HepG2 (cell line): ENCODE data around the gene LAMB3.

Source experiments
- EP300 ChIP-seq, 3 experiments: sonication (generic) in 1 of 3; formaldehyde crosslinking in 1 of 3; IDR thresholded peaks; 2 replicates each; pipeline versions ENCODE4 v1.5.1 to v1.6.1; 2011 to 2020; ENCODE audit warnings: low read depth in 2 of 3, low read length in 2 of 3, borderline replicate concordance in 1 of 3, improper control_type of control experiment in 1 of 3, mild to moderate bottlenecking in 1 of 3, missing genetic modification reagents in 1 of 3, moderate library complexity in 1 of 3
- ETS1 ChIP-seq: sonication (generic); formaldehyde crosslinking; IDR thresholded peaks from 2 replicates; pipeline ENCODE4 v1.4.0; 2020; ENCODE audit warnings: missing genetic modification reagents
- NFYB ChIP-seq: sonication (generic); formaldehyde crosslinking; IDR thresholded peaks from 2 replicates; pipeline ENCODE4 v1.4.0; 2020; ENCODE audit warnings: missing genetic modification reagents
- POLR2AphosphoS5 ChIP-seq: IDR thresholded peaks from 2 replicates; pipeline ENCODE4 v1.6.1; 2012; ENCODE audit warnings: low read depth, low read length
- SP2 ChIP-seq: sonication (generic); formaldehyde crosslinking; IDR thresholded peaks from 2 replicates; pipeline ENCODE4 v1.5.1; 2020; ENCODE audit warnings: mild to moderate bottlenecking, missing genetic modification reagents
- TBP ChIP-seq: sonication (generic); formaldehyde crosslinking; IDR thresholded peaks from 2 replicates; pipeline ENCODE4 v1.5.0; 2020; ENCODE audit warnings: missing genetic modification reagents
- ZBTB49 ChIP-seq: sonication (generic); formaldehyde crosslinking; IDR thresholded peaks from 2 replicates; pipeline ENCODE4 v1.4.0; 2020; ENCODE audit warnings: missing genetic modification reagents, borderline replicate concordance
- ZFP36 ChIP-seq: fragments of 150-350 bp; IDR thresholded peaks from 2 replicates; pipeline ENCODE4 v1.6.1; 2018; ENCODE audit warnings: borderline replicate concordance, low read length, low read depth; ENCODE audit not compliant: partially characterized antibody
- ZNF232 ChIP-seq: sonication (generic); formaldehyde crosslinking; IDR thresholded peaks from 2 replicates; pipeline ENCODE4 v1.4.0; 2020; ENCODE audit warnings: missing genetic modification reagents, borderline replicate concordance
- TF ChIP-seq, protein P1 (sequence below): sonication (generic); formaldehyde crosslinking; IDR thresholded peaks from 2 replicates; pipeline ENCODE4 v1.5.0; 2020; ENCODE audit warnings: mild to moderate bottlenecking, missing genetic modification reagents, moderate library complexity
- TF ChIP-seq, protein P2 (sequence below): sonication (generic); formaldehyde crosslinking; IDR thresholded peaks from 2 replicates; pipeline ENCODE4 v1.8.0; 2022; ENCODE audit warnings: low read depth, missing genetic modification reagents

- no peak for TF ChIP-seq NFYB (CRISPR knock-in tag)
- TF ChIP-seq EP300 (IDR thresholded peaks at IDR 0.05; ENCODE audit: low read depth in 2 of 2, low read length in 2 of 2), result no peak
- no peak for TF ChIP-seq EP300 (CRISPR knock-in tag; IDR thresholded peaks at IDR 0.05; ENCODE audit: borderline replicate concordance)
- no peak for TF ChIP-seq POLR2AphosphoS5
- TF ChIP-seq, protein P1, sequence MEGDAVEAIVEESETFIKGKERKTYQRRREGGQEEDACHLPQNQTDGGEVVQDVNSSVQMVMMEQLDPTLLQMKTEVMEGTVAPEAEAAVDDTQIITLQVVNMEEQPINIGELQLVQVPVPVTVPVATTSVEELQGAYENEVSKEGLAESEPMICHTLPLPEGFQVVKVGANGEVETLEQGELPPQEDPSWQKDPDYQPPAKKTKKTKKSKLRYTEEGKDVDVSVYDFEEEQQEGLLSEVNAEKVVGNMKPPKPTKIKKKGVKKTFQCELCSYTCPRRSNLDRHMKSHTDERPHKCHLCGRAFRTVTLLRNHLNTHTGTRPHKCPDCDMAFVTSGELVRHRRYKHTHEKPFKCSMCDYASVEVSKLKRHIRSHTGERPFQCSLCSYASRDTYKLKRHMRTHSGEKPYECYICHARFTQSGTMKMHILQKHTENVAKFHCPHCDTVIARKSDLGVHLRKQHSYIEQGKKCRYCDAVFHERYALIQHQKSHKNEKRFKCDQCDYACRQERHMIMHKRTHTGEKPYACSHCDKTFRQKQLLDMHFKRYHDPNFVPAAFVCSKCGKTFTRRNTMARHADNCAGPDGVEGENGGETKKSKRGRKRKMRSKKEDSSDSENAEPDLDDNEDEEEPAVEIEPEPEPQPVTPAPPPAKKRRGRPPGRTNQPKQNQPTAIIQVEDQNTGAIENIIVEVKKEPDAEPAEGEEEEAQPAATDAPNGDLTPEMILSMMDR (CRISPR knock-in tag), result no peak
- no peak for TF ChIP-seq ETS1 (CRISPR knock-in tag)
- no peak for TF ChIP-seq ZBTB49
- no peak for TF ChIP-seq ZFP36
- TF ChIP-seq SP2 (CRISPR knock-in tag), result no peak
- TF ChIP-seq ZNF232 (CRISPR knock-in tag), result no peak
- TF ChIP-seq TBP (CRISPR knock-in tag), result no peak
- TF ChIP-seq, protein P2, sequence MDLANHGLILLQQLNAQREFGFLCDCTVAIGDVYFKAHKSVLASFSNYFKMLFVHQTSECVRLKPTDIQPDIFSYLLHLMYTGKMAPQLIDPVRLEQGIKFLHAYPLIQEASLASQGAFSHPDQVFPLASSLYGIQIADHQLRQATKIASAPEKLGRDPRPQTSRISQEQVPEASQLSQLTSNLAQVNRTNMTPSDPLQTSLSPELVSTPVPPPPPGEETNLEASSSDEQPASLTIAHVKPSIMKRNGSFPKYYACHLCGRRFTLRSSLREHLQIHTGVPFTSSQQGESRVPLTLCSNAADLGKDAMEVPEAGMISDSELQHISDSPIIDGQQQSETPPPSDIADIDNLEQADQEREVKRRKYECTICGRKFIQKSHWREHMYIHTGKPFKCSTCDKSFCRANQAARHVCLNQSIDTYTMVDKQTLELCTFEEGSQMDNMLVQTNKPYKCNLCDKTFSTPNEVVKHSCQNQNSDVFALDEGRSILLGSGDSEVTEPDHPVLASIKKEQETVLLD (CRISPR knock-in tag), result no peak
Observed at GRCh38 chr1:209597499-209597898, 54.7 kb downstream of the LAMB3 start.
